ENCODE results near the gene STK31.
A peak's percentile ranks its signal among the peaks of the same experiment; 100 is the strongest.
"Not testable (repeated sequence)": the region's sequence is repeated elsewhere in the genome, so short reads cannot be mapped to it uniquely, and the experiment has no call there.

The STK31 gene

GRCh38 chr7:23710000-23710399, at the start of gene STK31:
STK31 (plus strand) TSS chr7:23710219; CDS start chr7:23710286, 67 bp downstream.
- no peak for DNase-seq (ENCODE audit: low read depth)

- no peak for DNase-seq (ENCODE audit: low read depth)
Measured at GRCh38 chr7:23661385-23661784, 48.6 kb upstream of the STK31 start.

GRCh38 chr7:23662124-23662983, 47.7 kb upstream of the STK31 start:
- DNase-seq (ENCODE audit: low read depth): no peak

- no peak for DNase-seq (ENCODE audit: low read depth)
Measured at GRCh38 chr7:23662984-23663313, 47.1 kb upstream of the STK31 start.

GRCh38 chr7:23664122-23664521, 45.9 kb upstream of the STK31 start:
- DNase-seq (ENCODE audit: low read depth): no peak

- DNase-seq (ENCODE audit: low read depth): no peak
Measured at GRCh38 chr7:23672033-23672432, 38.0 kb upstream of the STK31 start.

- DNase-seq (ENCODE audit: low read depth): peak; percentile 21
Measured at GRCh38 chr7:23679898-23680413, 30.1 kb upstream of the STK31 start, which contains the start of gene FAM221A. FAM221A (plus strand) TSS chr7:23680199; CDS start chr7:23680219, 20 bp downstream.

GRCh38 chr7:23680414-23681405, 29.3 kb upstream of the STK31 start:
- no peak for DNase-seq (ENCODE audit: low read depth)

- DNase-seq (ENCODE audit: low read depth): not testable (repeated sequence)
Measured at GRCh38 chr7:23684041-23684440, 26.0 kb upstream of the STK31 start.

- no peak for DNase-seq (ENCODE audit: low read depth)
Measured at GRCh38 chr7:23685731-23686130, 24.3 kb upstream of the STK31 start.

GRCh38 chr7:23687011-23687410, 23.0 kb upstream of the STK31 start:
- no peak for DNase-seq (ENCODE audit: low read depth)

- no peak for DNase-seq (ENCODE audit: low read depth)
Measured at GRCh38 chr7:23689165-23689564, 20.9 kb upstream of the STK31 start.

GRCh38 chr7:23691320-23691719, 18.7 kb upstream of the STK31 start:
- no peak for DNase-seq (ENCODE audit: low read depth)

GRCh38 chr7:23693224-23693623, 16.8 kb upstream of the STK31 start:
- no peak for DNase-seq (ENCODE audit: low read depth)

GRCh38 chr7:23696916-23697441, 13.0 kb upstream of the STK31 start:
- DNase-seq (ENCODE audit: low read depth): no peak

- no peak for DNase-seq (ENCODE audit: low read depth)
Measured at GRCh38 chr7:23698822-23699221, 11.2 kb upstream of the STK31 start.

- DNase-seq (ENCODE audit: low read depth): no peak
Measured at GRCh38 chr7:23700046-23700445, 10.0 kb upstream of the STK31 start.

GRCh38 chr7:23709081-23709750, 803 bp upstream of the STK31 start:
- no peak for DNase-seq (ENCODE audit: low read depth)

- peak; percentile 42 for DNase-seq (ENCODE audit: low read depth)
Measured at GRCh38 chr7:23712368-23713284, 2.6 kb downstream of the STK31 start.

- peak; percentile 35 for DNase-seq (ENCODE audit: low read depth)
Measured at GRCh38 chr7:23713285-23714149, 3.5 kb downstream of the STK31 start.

Measured in GM04504 (cell line).